HepG2 (cell line): ENCODE results near the gene CAMTA2. TPM values are rescaled to one million over a fixed set of nuclear protein-coding genes. Genes with fewer than 3 reads are reported as not detected.

Source experiments
- CAMTA2 ChIP-seq: sonication (generic); formaldehyde crosslinking; IDR thresholded peaks from 2 replicates; pipeline ENCODE4 v1.4.0; 2020; ENCODE audit warnings: mild to moderate bottlenecking, missing genetic modification reagents, borderline replicate concordance
- ELF4 ChIP-seq: sonication (generic); formaldehyde crosslinking; IDR thresholded peaks from 2 replicates; pipeline ENCODE4 v1.5.0; 2020; ENCODE audit warnings: missing genetic modification reagents, mild to moderate bottlenecking, moderate library complexity, borderline replicate concordance
- FIP1L1 ChIP-seq: fragments of 200-400 bp; formaldehyde crosslinking; IDR thresholded peaks from 2 replicates; pipeline ENCODE4 v1.6.1; 2018; ENCODE audit warnings: low read depth, mild to moderate bottlenecking, low read length, moderate library complexity, borderline replicate concordance; ENCODE audit not compliant: insufficient read depth
- GLMP ChIP-seq: sonication (generic); formaldehyde crosslinking; IDR thresholded peaks from 2 replicates; pipeline ENCODE4 v1.9.0; 2021; ENCODE audit warnings: missing genetic modification reagents, mild to moderate bottlenecking, borderline replicate concordance
- KDM4B ChIP-seq: sonication (generic); formaldehyde crosslinking; IDR thresholded peaks from 2 replicates; pipeline ENCODE4 v1.4.0; 2020; ENCODE audit warnings: missing genetic modification reagents
- NCOR1 ChIP-seq: fragments of 200-600 bp; sonication (generic); IDR thresholded peaks from 2 replicates; pipeline ENCODE4 v1.7.0; 2017; ENCODE audit warnings: antibody characterized with exemption, low read length, borderline replicate concordance
- ONECUT2 ChIP-seq: sonication (generic); formaldehyde crosslinking; IDR thresholded peaks from 2 replicates; pipeline ENCODE4 v1.4.0; 2020; ENCODE audit warnings: missing genetic modification reagents
- YY1 ChIP-seq: IDR thresholded peaks from 2 replicates; pipeline ENCODE4 v1.6.1; 2011; ENCODE audit warnings: low read length, low read depth, moderate library complexity, mild to moderate bottlenecking; ENCODE audit not compliant: insufficient read depth, insufficient replicate concordance
- ZBTB25 ChIP-seq: IDR thresholded peaks from 2 replicates; pipeline ENCODE4 v1.6.1; 2018; ENCODE audit warnings: missing genetic modification reagents
- ZBTB4 ChIP-seq: sonication (generic); formaldehyde crosslinking; IDR thresholded peaks from 2 replicates; pipeline ENCODE4 v1.4.0; 2020; ENCODE audit warnings: missing genetic modification reagents, mild to moderate bottlenecking, borderline replicate concordance
- ZBTB8A ChIP-seq: sonication (generic); formaldehyde crosslinking; IDR thresholded peaks from 2 replicates; pipeline ENCODE4 v1.4.0; 2020; ENCODE audit warnings: mild to moderate bottlenecking, low read depth, missing genetic modification reagents, borderline replicate concordance
- ZNF431 ChIP-seq: sonication (generic); formaldehyde crosslinking; IDR thresholded peaks from 2 replicates; pipeline ENCODE4 v1.9.0; 2022; ENCODE audit warnings: missing genetic modification reagents, low read depth, mild to moderate bottlenecking, borderline replicate concordance
- ZNF496 ChIP-seq: sonication (generic); formaldehyde crosslinking; IDR thresholded peaks from 2 replicates; pipeline ENCODE4 v1.8.1; 2023; ENCODE audit warnings: mild to moderate bottlenecking, moderate library complexity, missing genetic modification reagents; ENCODE audit not compliant: insufficient replicate concordance
- ZNF547 ChIP-seq: sonication (generic); formaldehyde crosslinking; IDR thresholded peaks from 2 replicates; pipeline ENCODE4 v1.5.1; 2020; ENCODE audit warnings: mild to moderate bottlenecking, missing genetic modification reagents
- ZNF558 ChIP-seq: sonication (generic); formaldehyde crosslinking; IDR thresholded peaks from 2 replicates; pipeline ENCODE4 v1.9.0; 2022; ENCODE audit warnings: mild to moderate bottlenecking, missing genetic modification reagents, borderline replicate concordance
- ZNF564 ChIP-seq: sonication (generic); formaldehyde crosslinking; IDR thresholded peaks from 2 replicates; pipeline ENCODE4 v1.8.1; 2023; ENCODE audit warnings: mild to moderate bottlenecking, missing genetic modification reagents
- ZNF772 ChIP-seq: sonication (generic); formaldehyde crosslinking; IDR thresholded peaks from 2 replicates; pipeline ENCODE4 v1.5.0; 2020; ENCODE audit warnings: mild to moderate bottlenecking, missing genetic modification reagents
- ZNF891 ChIP-seq: sonication (generic); formaldehyde crosslinking; IDR thresholded peaks from 2 replicates; pipeline ENCODE4 v1.5.0; 2020; ENCODE audit warnings: mild to moderate bottlenecking, missing genetic modification reagents
- ZSCAN12 ChIP-seq: sonication (generic); formaldehyde crosslinking; IDR thresholded peaks from 2 replicates; pipeline ENCODE4 v1.9.0; 2021; ENCODE audit warnings: mild to moderate bottlenecking, missing genetic modification reagents
- polyA plus RNA-seq, 8 experiments: library from polyadenylated mRNA; depleted of rRNA in 3 of 8; stranded (reverse) in 7 of 8; unstranded in 1 of 8; fragments of >200 nt; fragmentation: Illumina TruSeq in 4 of 8; extraction: Trizol in 4 of 8; gene quantifications; 2 replicates each; pipeline versions ENCODE4 v1.2.1 to v1.2.3, GENCODE V29; 2011 to 2016; ENCODE audit warnings: low read depth in 4 of 8, missing spikeins in 1 of 8, mixed read lengths in 1 of 8; ENCODE audit not compliant: insufficient read depth in 1 of 8
- total RNA-seq, 5 experiments: library from RNA; depleted of rRNA; stranded (reverse); fragments of >200 nt; fragmentation: Illumina TruSeq; extraction: Trizol; gene quantifications; 2 replicates each; pipeline ENCODE4 v1.2.3, GENCODE V29; 2016; ENCODE audit warnings: low read depth in 1 of 5
- TF ChIP-seq, protein P1 (sequence below): sonication (generic); formaldehyde crosslinking; IDR thresholded peaks from 2 replicates; pipeline ENCODE4 v1.9.0; 2021; ENCODE audit warnings: missing genetic modification reagents, borderline replicate concordance

Gene CAMTA2
- total and polyA plus RNA-seq, 2 of the 13 experiments (the other 11 are each of a cell fraction or from before 2014, with no cell fraction given), result 4.1 to 7.1 TPM

- TF ChIP-seq ZBTB25 (CRISPR knock-in tag) (0 out of 2 replicates have a peak, but pooled peaks have one; percentile 21), ELF4 (CRISPR knock-in tag) (no peak), CAMTA2 (CRISPR knock-in tag) (no peak), FIP1L1 (0 out of 2 replicates have a peak, but pooled peaks have one; percentile 27), ZNF772 (CRISPR knock-in tag) (no peak), NCOR1 (no peak; the same call in 1 of the 2 replicates), ZBTB8A (no peak), ZNF431 (CRISPR knock-in tag) (no peak), ZBTB4 (CRISPR knock-in tag) (no peak), YY1 (peak; percentile 87), ZNF564 (CRISPR knock-in tag) (peak; percentile 48; the same call in 1 of the 2 replicates), ZNF891 (CRISPR knock-in tag) (no peak), KDM4B (no peak), ONECUT2 (0 out of 2 replicates have a peak, but pooled peaks have one; percentile 2), GLMP (CRISPR knock-in tag) (no peak), ZSCAN12 (CRISPR knock-in tag) (no peak), ZNF547 (CRISPR knock-in tag) (no peak; the same call in 1 of the 2 replicates), ZNF558 (CRISPR knock-in tag) (no peak), ZNF496 (no peak)
- TF ChIP-seq, protein P1, sequence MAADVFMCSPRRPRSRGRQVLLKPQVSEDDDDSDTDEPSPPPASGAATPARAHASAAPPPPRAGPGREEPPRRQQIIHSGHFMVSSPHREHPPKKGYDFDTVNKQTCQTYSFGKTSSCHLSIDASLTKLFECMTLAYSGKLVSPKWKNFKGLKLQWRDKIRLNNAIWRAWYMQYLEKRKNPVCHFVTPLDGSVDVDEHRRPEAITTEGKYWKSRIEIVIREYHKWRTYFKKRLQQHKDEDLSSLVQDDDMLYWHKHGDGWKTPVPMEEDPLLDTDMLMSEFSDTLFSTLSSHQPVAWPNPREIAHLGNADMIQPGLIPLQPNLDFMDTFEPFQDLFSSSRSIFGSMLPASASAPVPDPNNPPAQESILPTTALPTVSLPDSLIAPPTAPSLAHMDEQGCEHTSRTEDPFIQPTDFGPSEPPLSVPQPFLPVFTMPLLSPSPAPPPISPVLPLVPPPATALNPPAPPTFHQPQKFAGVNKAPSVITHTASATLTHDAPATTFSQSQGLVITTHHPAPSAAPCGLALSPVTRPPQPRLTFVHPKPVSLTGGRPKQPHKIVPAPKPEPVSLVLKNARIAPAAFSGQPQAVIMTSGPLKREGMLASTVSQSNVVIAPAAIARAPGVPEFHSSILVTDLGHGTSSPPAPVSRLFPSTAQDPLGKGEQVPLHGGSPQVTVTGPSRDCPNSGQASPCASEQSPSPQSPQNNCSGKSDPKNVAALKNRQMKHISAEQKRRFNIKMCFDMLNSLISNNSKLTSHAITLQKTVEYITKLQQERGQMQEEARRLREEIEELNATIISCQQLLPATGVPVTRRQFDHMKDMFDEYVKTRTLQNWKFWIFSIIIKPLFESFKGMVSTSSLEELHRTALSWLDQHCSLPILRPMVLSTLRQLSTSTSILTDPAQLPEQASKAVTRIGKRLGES (CRISPR knock-in tag), result no peak
Observed at GRCh38 chr17:4939796-4940554, 47.5 kb downstream of the CAMTA2 start, which contains the start of the genes RNF167 and SLC25A11 (continued).
